ENCODE data around the gene FAM89A.

Gene FAM89A

GRCh38 chr1:231065510-231066241 lies 25.6 kb upstream of the FAM89A start:
- no peak for FAIRE-seq
- DNase-seq (ENCODE audit: insufficient read length, low spot score): no peak
- TF ChIP-seq CTCF (IDR thresholded peaks at IDR 0.05; ENCODE audit: insufficient read depth, missing control alignments): no peak

- TF ChIP-seq CTCF (IDR thresholded peaks at IDR 0.05; ENCODE audit: insufficient read depth, missing control alignments): no peak
- no peak for DNase-seq (ENCODE audit: insufficient read length, low spot score)
- FAIRE-seq: no peak
These were observed 24.4 kb upstream of the FAM89A start for GRCh38 chr1:231064418-231064817.

GRCh38 chr1:231063331-231063730 lies 23.3 kb upstream of the FAM89A start:
- DNase-seq (ENCODE audit: insufficient read length, low spot score): no peak
- FAIRE-seq: no peak
- no peak for TF ChIP-seq CTCF (IDR thresholded peaks at IDR 0.05; ENCODE audit: insufficient read depth, missing control alignments)

GRCh38 chr1:231062500-231063270 lies 22.6 kb upstream of the FAM89A start:
- no peak for DNase-seq (ENCODE audit: insufficient read length, low spot score)
- TF ChIP-seq CTCF (IDR thresholded peaks at IDR 0.05; ENCODE audit: insufficient read depth, missing control alignments): no peak
- FAIRE-seq: no peak

- no peak for FAIRE-seq
- TF ChIP-seq CTCF (IDR thresholded peaks at IDR 0.05; ENCODE audit: insufficient read depth, missing control alignments): no peak
- no peak for DNase-seq (ENCODE audit: insufficient read length, low spot score)
These were observed 19.6 kb upstream of the FAM89A start for GRCh38 chr1:231059566-231060193.

- TF ChIP-seq CTCF (IDR thresholded peaks at IDR 0.05; ENCODE audit: insufficient read depth, missing control alignments): no peak
- FAIRE-seq: no peak
- DNase-seq (ENCODE audit: insufficient read length, low spot score): no peak
These were observed 18.5 kb upstream of the FAM89A start for GRCh38 chr1:231058416-231059109.
